Chondrocyte (in vitro differentiated cells): ENCODE measurements around the gene IL6. TPM values are rescaled to one million over a fixed set of nuclear protein-coding genes. Genes with fewer than 3 reads are reported as not detected.

Source experiments
- DNase-seq: peaks from one replicate; pipeline ENCODE4 v3.0.0; 2021; ENCODE audit warnings: mixed read lengths, low spot score
- H3K27ac Mint-ChIP-seq: one replicate; pipeline ENCODE4 v1.8.0; 2021; ENCODE audit warnings: mild to moderate bottlenecking, moderate library complexity, mixed read lengths; ENCODE audit not compliant: unreplicated experiment
- H3K27me3 Mint-ChIP-seq: 2 replicates; pipeline ENCODE4 v1.8.0; 2021; ENCODE audit warnings: low read depth, mixed read lengths
- H3K36me3 Mint-ChIP-seq: 2 replicates; pipeline ENCODE4 v1.8.0; 2021; ENCODE audit warnings: low read depth, mixed read lengths
- H3K4me1 Mint-ChIP-seq: 2 replicates; pipeline ENCODE4 v1.8.0; 2021; ENCODE audit warnings: low read depth, mild to moderate bottlenecking, mixed read lengths
- H3K4me3 Mint-ChIP-seq: one replicate; pipeline ENCODE4 v1.8.0; 2021; ENCODE audit warnings: mild to moderate bottlenecking, moderate library complexity, mixed read lengths; ENCODE audit not compliant: unreplicated experiment
- H3K9me3 Mint-ChIP-seq: 2 replicates; pipeline ENCODE4 v1.8.0; 2021; ENCODE audit warnings: low read depth, mixed read lengths
- total RNA-seq: library from RNA; stranded (reverse); gene quantifications from 3 replicates; pipeline ENCODE4 v1.2.1, GENCODE V29; 2021
- TF ChIP-seq, protein P1 (sequence below): fragments of 200-600 bp; sonication (generic); IDR thresholded peaks from 2 replicates; pipeline ENCODE4 v1.5.0; 2021; ENCODE audit warnings: antibody characterized with exemption, mild to moderate bottlenecking, moderate library complexity

Gene IL6
- total RNA-seq, 1 donor from 2014 or later = 0.45 TPM

DNA sequence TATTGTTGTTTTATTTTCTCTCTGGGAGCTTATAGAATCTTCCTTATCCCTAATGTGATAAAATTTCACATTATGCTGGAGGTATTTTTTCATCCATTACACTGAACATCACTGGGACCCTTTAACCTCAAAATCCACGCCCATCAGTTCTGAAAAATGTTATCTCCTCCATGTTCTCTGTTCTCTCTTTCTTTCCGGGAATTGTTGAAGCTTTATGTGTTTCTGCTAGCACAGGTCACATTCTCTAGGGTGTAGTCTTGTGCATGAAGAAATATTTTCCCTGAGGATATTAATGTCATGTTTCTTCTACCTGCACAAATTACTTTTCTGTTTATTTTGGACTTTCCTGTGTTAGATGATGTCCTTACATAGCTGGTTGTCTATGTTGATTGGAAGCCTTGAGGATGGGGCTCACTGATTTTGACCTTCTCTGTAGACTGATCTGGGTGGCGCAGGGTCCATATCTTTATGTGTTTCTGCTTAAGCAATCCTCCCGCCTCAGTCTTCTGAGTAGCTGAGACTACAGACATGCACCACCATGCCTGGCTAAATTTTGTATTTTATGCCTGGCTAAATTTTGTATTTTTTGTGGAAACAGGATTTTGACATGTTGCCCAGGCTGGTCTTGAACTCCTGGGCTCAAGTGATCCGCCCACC is 31.4 kb upstream of the IL6 start:
- Mint-ChIP-seq H3K27ac (no peak overlapping the region), H3K36me3 (no peaks in the 10 kb centered on the region)

DNA sequence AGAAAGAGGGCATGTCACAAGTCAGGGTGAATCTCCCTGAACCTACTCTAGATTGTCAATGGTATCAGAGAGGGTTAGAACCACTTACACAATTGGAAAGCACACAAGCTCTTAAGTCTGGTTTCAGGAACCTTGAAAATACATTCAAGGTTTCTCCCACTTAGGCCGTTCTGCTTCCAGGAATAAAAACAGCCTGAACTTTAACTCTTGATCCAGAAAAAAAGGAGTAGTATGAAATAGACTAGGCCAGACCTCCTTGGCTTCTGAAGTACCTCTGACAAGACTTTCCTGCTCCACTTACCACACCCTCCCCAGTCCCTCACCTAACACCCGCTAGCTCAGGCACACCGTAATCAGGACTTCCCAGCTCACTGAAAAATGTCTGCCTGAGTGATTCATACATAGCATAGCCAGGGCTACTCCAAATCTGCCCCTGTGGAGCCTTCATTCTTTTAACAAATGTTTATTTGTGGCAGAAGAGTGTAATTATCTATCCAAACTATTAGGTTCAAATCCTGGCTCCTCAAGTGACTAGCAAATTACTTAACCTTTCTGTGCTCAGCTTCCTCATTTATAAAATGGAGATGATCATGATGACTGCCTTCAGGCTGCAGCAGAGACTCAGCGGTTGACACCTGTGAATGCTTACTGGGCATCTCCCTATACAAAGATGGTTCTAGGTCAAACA is 30.3 kb upstream of the IL6 start:
- H3K4me3 Mint-ChIP-seq = no peak overlapping the region
- H3K27me3 Mint-ChIP-seq = no peaks in the 10 kb centered on the region
- no peaks in the 10 kb centered on the region for H3K36me3 Mint-ChIP-seq
- TF ChIP-seq, protein P1, sequence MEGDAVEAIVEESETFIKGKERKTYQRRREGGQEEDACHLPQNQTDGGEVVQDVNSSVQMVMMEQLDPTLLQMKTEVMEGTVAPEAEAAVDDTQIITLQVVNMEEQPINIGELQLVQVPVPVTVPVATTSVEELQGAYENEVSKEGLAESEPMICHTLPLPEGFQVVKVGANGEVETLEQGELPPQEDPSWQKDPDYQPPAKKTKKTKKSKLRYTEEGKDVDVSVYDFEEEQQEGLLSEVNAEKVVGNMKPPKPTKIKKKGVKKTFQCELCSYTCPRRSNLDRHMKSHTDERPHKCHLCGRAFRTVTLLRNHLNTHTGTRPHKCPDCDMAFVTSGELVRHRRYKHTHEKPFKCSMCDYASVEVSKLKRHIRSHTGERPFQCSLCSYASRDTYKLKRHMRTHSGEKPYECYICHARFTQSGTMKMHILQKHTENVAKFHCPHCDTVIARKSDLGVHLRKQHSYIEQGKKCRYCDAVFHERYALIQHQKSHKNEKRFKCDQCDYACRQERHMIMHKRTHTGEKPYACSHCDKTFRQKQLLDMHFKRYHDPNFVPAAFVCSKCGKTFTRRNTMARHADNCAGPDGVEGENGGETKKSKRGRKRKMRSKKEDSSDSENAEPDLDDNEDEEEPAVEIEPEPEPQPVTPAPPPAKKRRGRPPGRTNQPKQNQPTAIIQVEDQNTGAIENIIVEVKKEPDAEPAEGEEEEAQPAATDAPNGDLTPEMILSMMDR = no peak
- DNase-seq = no peak
- no peaks in the 10 kb centered on the region for H3K9me3 Mint-ChIP-seq
- peaks cover 13% of the 10 kb centered on the region for H3K4me1 Mint-ChIP-seq
- H3K27ac Mint-ChIP-seq = no peak overlapping the region

More for the DNA sequence above, 31.4 kb upstream of the IL6 start:
- Mint-ChIP-seq H3K9me3 (no peaks in the 10 kb centered on the region), H3K27me3 (no peaks in the 10 kb centered on the region), H3K4me1 (peaks cover 10% of the 10 kb centered on the region), H3K4me3 (no peak overlapping the region)
- no peak for DNase-seq
- TF ChIP-seq, protein P1 = no peak

DNA sequence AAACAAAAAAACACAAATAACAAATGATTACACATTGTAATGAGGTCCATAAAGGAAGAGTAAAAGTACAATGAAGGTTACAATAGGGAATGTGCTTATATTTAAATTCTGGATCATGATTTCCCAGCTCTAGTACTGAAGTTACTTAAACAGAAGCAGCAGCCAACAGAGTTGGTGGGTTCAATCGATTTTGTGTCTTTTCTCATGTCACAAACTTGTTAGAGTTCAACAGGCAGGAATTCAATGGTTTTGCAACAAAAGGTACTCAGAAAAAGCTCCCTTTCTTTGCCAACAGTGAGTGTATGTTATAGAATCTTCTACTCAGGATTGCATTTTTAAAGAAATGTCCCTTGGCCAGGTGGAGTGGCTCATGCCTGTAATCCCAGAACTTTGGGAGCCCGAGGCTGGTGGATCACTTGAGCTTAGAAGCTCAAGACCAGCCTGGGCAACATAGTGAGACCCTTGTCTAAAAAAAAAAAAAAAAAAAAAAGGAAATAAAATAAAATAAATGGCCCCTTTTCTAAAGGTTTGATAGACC is 29.6 kb upstream of the IL6 start:
- Mint-ChIP-seq H3K4me1 (peaks cover 13% of the 10 kb centered on the region), H3K4me3 (no peak overlapping the region), H3K27ac (no peak overlapping the region), H3K9me3 (no peaks in the 10 kb centered on the region), H3K36me3 (no peaks in the 10 kb centered on the region), H3K27me3 (no peaks in the 10 kb centered on the region)
- TF ChIP-seq, protein P1 = no peak
- no peak for DNase-seq

DNA sequence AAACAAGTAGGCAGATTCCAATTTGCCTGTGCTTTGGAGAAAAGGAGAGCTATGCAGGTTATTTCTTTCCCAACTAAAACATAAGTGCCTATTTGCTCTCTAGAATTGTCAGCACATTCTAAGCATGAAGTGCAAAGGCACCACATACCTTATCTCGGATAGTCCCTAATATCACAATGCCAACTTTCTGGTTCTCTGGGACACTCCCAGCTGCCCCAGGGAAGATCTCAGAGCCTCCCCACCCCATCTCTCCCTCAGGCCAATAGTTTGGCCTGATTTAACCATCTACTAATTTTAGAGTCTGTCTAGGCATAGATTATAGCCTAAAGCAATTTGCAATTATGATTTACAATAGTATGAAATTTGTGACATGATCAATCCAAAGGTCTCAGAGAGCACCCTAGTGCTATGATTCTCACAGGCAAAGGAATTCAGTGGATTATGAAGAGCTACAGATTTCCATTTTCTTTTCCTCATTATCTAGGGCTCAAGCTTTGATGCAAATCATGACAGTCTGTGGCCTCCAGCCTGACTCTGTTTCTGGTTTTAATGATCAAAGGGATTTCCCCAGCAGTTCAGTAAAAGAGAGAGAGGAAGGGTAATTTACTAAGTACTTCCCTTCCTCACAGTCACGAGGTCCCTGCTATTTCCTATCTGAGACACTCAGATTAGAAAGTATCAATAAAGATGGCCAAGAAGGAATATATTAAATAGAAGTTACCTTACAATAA is 29.0 kb upstream of the IL6 start:
- no peak for DNase-seq
- Mint-ChIP-seq H3K27ac (no peak overlapping the region), H3K27me3 (no peaks in the 10 kb centered on the region), H3K4me3 (no peak overlapping the region), H3K36me3 (no peaks in the 10 kb centered on the region), H3K9me3 (no peaks in the 10 kb centered on the region), H3K4me1 (peaks cover 20% of the 10 kb centered on the region)
- TF ChIP-seq, protein P1 = no peak

DNA sequence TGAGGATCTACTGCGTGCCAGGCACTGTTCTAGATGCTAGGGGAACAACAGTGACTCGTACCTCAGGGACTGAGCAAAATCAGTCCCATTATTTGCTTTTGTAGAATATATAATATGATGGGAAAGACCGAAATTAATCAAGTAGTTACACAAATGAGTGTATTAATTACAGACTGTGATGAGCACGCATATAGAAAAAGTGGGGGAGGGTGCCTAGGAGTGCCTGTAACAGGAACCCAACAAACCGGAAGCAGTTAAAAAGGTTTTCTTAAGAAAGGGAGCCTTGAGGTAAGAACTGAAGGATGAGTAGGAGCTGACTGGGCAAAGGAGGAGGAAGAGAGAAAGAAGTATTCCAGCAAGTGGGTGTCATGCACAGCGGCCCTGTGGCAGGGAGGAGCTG is 28.2 kb upstream of the IL6 start:
- no peaks in the 10 kb centered on the region for H3K36me3 Mint-ChIP-seq

More for the DNA sequence above, 28.2 kb upstream of the IL6 start:
- Mint-ChIP-seq H3K4me3 (no peak overlapping the region), H3K27me3 (no peaks in the 10 kb centered on the region), H3K27ac (no peak overlapping the region), H3K9me3 (no peaks in the 10 kb centered on the region), H3K4me1 (peaks cover 21% of the 10 kb centered on the region)
- no peak for DNase-seq
- TF ChIP-seq, protein P1 = no peak
